T-cell (primary cell): ENCODE measurements around the gene KLF15. TPM values are rescaled to one million over a fixed set of nuclear protein-coding genes. Genes with fewer than 3 reads are reported as not detected.

Source experiments
- ATAC-seq, 4 experiments: fragments of 200-7000 bp in 3 of 4; fragments of 150-1000 bp in 1 of 4; cut with Tn5 transposase; replicated peaks in 1 of 4; 1 replicate in 3 of 4; 2 replicates in 1 of 4; pipeline ENCODE4 v1.10.0; 2021; ENCODE audit warnings: moderate library complexity in 3 of 4, mild to moderate bottlenecking in 2 of 4, moderate number of reproducible peaks in 1 of 4
- CTCF ChIA-PET, 2 donors: fragments of 300-600 bp; sonication (Branson Sonifier 250); formaldehyde crosslinking; loops; one replicate each; lab custom pipeline; 2022; ENCODE audit warnings: antibody characterized with exemption in 2 of 2; lab: Charles Lee
- POLR2A ChIA-PET, 2 donors: fragments of 300-600 bp; sonication (Branson Sonifier 250); formaldehyde crosslinking; loops; one replicate each; lab custom pipeline; 2022; ENCODE audit warnings: antibody characterized with exemption in 2 of 2; lab: Charles Lee
- DNase-seq, 35 experiments: peaks; one replicate each; pipeline versions ENCODE4 v3.0.0 to v3.0.0-alpha.2; 2013 to 2023
- H3K27ac ChIP-seq: one replicate; pipeline ENCODE4 v1.5.1; 2013; ENCODE audit warnings: low read length
- H3K27me3 ChIP-seq, 2 experiments: replicated peaks in 1 of 2; 1 replicate in 1 of 2; 2 replicates in 1 of 2; pipeline versions ENCODE4 v1.6.1 to v1.7.0; 2013; ENCODE audit warnings: low read length in 1 of 2, mixed read lengths in 1 of 2; ENCODE audit not compliant: control insufficient read depth in 2 of 2, insufficient read depth in 2 of 2; ENCODE audit errors: extremely low read depth in 1 of 2
- H3K36me3 ChIP-seq, 2 donors: 1 replicate in 1 of 2; 2 replicates in 1 of 2; pipeline versions ENCODE4 v1.6.1 to v1.7.0; 2013; ENCODE audit warnings: low read length in 1 of 2; ENCODE audit not compliant: control insufficient read depth in 2 of 2, insufficient read depth in 1 of 2; ENCODE audit errors: extremely low read depth in 1 of 2
- H3K4me1 ChIP-seq, 2 experiments: 1 replicate in 1 of 2; 2 replicates in 1 of 2; pipeline versions ENCODE4 v1.6.1 to v1.7.0; 2013; ENCODE audit warnings: low read length in 2 of 2, mixed read lengths in 1 of 2; ENCODE audit not compliant: insufficient read depth in 2 of 2, control insufficient read depth in 1 of 2; ENCODE audit errors: extremely low read depth in 1 of 2
- H3K4me3 ChIP-seq, 2 donors: 1 replicate in 1 of 2; 2 replicates in 1 of 2; pipeline versions ENCODE4 v1.5.1 to v1.7.0; 2013; ENCODE audit warnings: mild to moderate bottlenecking in 2 of 2, low read length in 1 of 2, moderate library complexity in 1 of 2; ENCODE audit not compliant: control insufficient read depth in 1 of 2; ENCODE audit errors: extremely low read depth in 1 of 2
- H3K9me3 ChIP-seq: 2 replicates; pipeline ENCODE4 v1.7.0; 2013
- H3K27ac Mint-ChIP-seq, 2 donors: one replicate each; pipeline ENCODE4 v1.8.0; 2020 to 2021; ENCODE audit warnings: mild to moderate bottlenecking in 2 of 2, mixed read lengths in 2 of 2
- H3K27me3 Mint-ChIP-seq, 2 donors: one replicate each; pipeline ENCODE4 v1.8.0; 2021 to 2022; ENCODE audit warnings: mixed read lengths in 2 of 2
- H3K36me3 Mint-ChIP-seq: one replicate; pipeline ENCODE4 v1.8.0; 2021; ENCODE audit warnings: mixed read lengths
- H3K4me1 Mint-ChIP-seq, 3 donors: one replicate each; pipeline ENCODE4 v1.8.0; 2020 to 2022; ENCODE audit warnings: mixed read lengths in 3 of 3, mild to moderate bottlenecking in 1 of 3
- H3K4me3 Mint-ChIP-seq, 3 donors: one replicate each; pipeline ENCODE4 v1.8.0; 2020 to 2022; ENCODE audit warnings: mild to moderate bottlenecking in 3 of 3, mixed read lengths in 3 of 3, moderate library complexity in 3 of 3
- H3K9me3 Mint-ChIP-seq, 3 donors: one replicate each; pipeline ENCODE4 v1.8.0; 2020 to 2022; ENCODE audit warnings: mixed read lengths in 3 of 3
- WGBS: methylation state at CpG from one replicate; pipeline ENCODE4 v1.1.5; 2013; ENCODE audit warnings: missing lambda C conversion rate; ENCODE audit not compliant: insufficient coverage; 5-methylcytosine and 5-hydroxymethylcytosine counted together
- total RNA-seq, 35 experiments: library from RNA in 6 of 35; stranded (reverse) in 6 of 35; fragments of 120-200 nt in 1 of 35; gene quantifications; one replicate each; pipeline versions ENCODE4 v1.2.1 to v1.2.4 and lab custom pipeline; 2013 to 2026

KLF15 gene
- total RNA-seq, 5 donors from 2014 or later (not counting 1 experiment from before 2014, with no cell fraction given) = 0.26 to 0.75 (median 0.35) TPM

DNA sequence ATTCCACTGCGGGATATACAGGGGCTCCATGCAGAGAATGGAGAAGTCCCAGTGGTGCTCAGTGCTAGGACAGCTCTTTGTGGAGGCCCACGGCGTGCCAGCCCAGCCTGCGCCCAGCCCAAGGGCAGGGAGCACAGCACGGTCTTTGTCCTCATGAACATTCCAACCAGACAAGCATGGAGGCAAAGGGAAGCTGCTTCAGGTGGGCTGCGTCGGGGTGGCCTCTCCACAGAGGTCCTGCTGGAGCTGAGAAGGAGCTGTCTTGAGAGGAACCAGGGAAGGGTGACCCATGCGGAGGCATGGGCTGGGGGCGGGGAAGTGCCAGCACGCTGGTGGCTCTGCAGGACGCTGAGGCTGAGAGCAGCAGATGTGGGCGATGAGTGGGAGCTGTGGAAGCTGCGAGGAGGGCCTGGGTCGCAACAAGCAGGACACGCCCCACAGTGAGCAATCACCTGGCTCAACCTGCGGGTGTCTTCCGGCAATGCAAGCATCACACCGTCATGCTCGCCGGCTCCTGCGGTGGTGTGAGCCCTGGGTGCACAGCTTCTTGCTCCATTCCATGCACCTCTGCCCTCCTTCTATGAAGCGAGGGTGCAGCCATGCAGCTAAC lies 14.0 kb upstream of the KLF15 start:
- ChIA-PET POLR2A (no interaction called here), CTCF (no interaction called here)
- no peak overlapping the region for H3K27ac Mint-ChIP-seq
- no peak for ATAC-seq
- no peaks in the 10 kb centered on the region for H3K36me3 ChIP-seq
- no peak for DNase-seq
- no peaks in the 10 kb centered on the region for H3K4me1 ChIP-seq
- no peaks in the 10 kb centered on the region for H3K9me3 Mint-ChIP-seq
- 90% methylated on average over 21 of the region's 22 CpGs for WGBS
- no peak overlapping the region for H3K4me3 Mint-ChIP-seq
- no peak overlapping the region for H3K4me3 ChIP-seq
- no peak overlapping the region for H3K27ac ChIP-seq
- H3K27me3 ChIP-seq = peaks cover 0 to 23% of the 10 kb centered on the region in 2 experiments
- no peaks in the 10 kb centered on the region for H3K27me3 Mint-ChIP-seq
- H3K36me3 Mint-ChIP-seq = no peaks in the 10 kb centered on the region
- H3K9me3 ChIP-seq = no peaks in the 10 kb centered on the region
- H3K4me1 Mint-ChIP-seq = no peaks in the 10 kb centered on the region

DNA sequence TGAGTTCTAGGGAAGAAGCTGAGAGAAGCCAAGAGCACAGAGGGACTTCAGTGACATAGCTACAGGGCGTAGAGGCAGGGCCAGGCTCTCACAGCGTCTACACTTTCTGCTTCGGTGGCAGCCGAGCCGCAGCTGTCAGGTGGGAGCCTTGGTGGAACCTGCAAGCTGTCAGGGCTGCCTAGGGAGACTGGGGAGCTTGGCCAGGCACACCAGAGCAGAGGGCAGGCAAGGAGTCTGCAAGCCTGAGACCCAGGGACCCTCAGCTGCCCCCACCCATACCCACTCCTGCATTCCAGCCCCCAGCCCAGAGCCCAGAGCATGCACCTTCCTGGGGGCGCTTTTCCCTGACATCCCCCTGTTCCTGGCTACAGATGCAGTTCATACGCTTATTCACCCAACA lies 13.4 kb upstream of the KLF15 start:
- DNase-seq (no peak), ATAC-seq (no peak)
- no peaks in the 10 kb centered on the region for H3K36me3 ChIP-seq
- WGBS = 94% methylated on average over 6 of the region's 7 CpGs
- H3K9me3 ChIP-seq = no peaks in the 10 kb centered on the region
- H3K27ac ChIP-seq = no peak overlapping the region
- no peaks in the 10 kb centered on the region for H3K4me1 ChIP-seq
- Mint-ChIP-seq H3K27ac (no peak overlapping the region), H3K27me3 (no peaks in the 10 kb centered on the region), H3K4me1 (no peaks in the 10 kb centered on the region), H3K36me3 (no peaks in the 10 kb centered on the region), H3K9me3 (no peaks in the 10 kb centered on the region), H3K4me3 (no peak overlapping the region)
- peaks cover 0 to 27% of the 10 kb centered on the region in 2 experiments for H3K27me3 ChIP-seq
- CTCF ChIA-PET = no interaction called here
- POLR2A ChIA-PET = no interaction called here
- H3K4me3 ChIP-seq = no peak overlapping the region

DNA sequence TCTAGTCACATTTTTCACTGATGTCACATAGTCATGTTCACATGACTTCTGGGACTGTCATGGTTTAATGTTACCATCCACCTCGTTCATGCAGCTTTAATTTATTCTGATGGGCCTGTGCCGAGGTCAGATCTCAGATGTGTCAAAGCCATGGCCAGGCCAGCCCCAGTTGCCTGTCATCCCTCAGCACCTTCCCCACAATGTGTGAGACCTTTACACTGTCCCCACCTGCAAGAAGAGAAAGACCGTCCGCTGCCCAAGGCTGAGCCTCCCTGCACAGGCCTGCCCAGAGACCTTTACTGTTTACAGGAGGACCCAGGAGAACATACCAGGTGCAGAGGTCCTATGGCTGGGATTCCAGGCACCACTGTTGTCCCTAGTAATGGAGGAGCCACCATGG lies 12.8 kb upstream of the KLF15 start:
- ATAC-seq = no peak
- H3K36me3 ChIP-seq = no peaks in the 10 kb centered on the region
- 57% methylated on average over 2 of the region's 4 CpGs for WGBS

DNA sequence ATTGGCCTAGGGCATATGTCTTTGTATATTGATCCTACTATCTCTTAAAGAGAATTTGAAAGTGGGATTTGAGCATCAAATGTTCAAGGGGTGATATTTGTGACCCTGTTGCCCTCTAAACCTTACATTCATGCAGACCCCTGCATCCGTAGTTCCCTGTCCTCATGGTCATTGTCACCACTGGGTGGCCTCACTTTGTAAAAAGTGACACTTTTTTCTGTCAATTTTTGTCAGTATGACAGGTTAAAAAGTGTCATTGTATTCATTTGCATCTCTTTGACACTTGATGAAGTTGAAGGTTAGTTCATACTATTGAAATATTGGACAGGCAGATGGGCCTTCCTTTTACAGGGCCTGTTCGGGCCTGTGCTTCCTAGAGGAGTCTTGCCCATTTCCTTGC lies 12.3 kb upstream of the KLF15 start:
- Histone ChIP-seq H3K36me3 (no peaks in the 10 kb centered on the region), H3K27me3 (peaks cover 0 to 30% of the 10 kb centered on the region in 2 experiments), H3K27ac (no peak overlapping the region), H3K9me3 (no peaks in the 10 kb centered on the region), H3K4me1 (no peaks in the 10 kb centered on the region), H3K4me3 (no peak overlapping the region)
- DNase-seq (no peak), ATAC-seq (no peak)
- Mint-ChIP-seq H3K36me3 (no peaks in the 10 kb centered on the region), H3K27ac (no peak overlapping the region), H3K27me3 (peaks cover 0 to 6% of the 10 kb centered on the region in 2 donors), H3K4me1 (no peaks in the 10 kb centered on the region), H3K4me3 (no peak overlapping the region), H3K9me3 (no peaks in the 10 kb centered on the region)
- WGBS = 76% methylated on average over 2 of the region's 2 CpGs
- ChIA-PET CTCF (no interaction called here), POLR2A (no interaction called here)

More for the DNA sequence above, 12.8 kb upstream of the KLF15 start:
- Mint-ChIP-seq H3K4me3 (no peak overlapping the region), H3K27ac (no peak overlapping the region), H3K36me3 (no peaks in the 10 kb centered on the region), H3K4me1 (no peaks in the 10 kb centered on the region), H3K27me3 (peaks cover 0 to under 1% of the 10 kb centered on the region in 2 donors), H3K9me3 (no peaks in the 10 kb centered on the region)
- no peaks in the 10 kb centered on the region for H3K4me1 ChIP-seq
- H3K27ac ChIP-seq = no peak overlapping the region
- H3K27me3 ChIP-seq = peaks cover 0 to 33% of the 10 kb centered on the region in 2 experiments
- no peak overlapping the region for H3K4me3 ChIP-seq
- CTCF ChIA-PET = no interaction called here
- no peak for DNase-seq
- POLR2A ChIA-PET = no interaction called here
- no peaks in the 10 kb centered on the region for H3K9me3 ChIP-seq

DNA sequence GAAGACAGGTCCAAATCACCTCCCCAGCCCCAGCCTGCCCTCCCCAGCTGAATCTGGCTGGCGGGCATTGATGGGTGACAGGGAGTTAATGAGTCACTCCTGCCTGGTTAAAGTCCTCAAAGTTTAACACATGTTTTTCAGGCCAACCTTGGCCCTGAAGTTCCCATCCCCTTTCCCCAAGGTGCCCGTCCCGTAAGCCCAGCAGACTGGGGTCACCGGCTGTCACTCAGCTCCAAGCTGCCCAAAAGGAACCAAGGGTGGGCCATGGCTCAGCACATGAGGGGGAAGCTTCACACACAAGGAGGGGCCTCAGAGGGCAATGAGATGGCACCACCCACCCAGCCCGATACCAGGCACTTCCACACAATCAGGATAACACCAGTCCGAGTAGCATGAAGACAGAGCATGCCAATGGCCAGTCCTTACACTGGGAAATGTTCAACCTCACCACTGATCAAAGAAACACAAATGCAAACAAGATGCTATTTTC lies 10.2 kb upstream of the KLF15 start:
- Mint-ChIP-seq H3K4me1 (no peaks in the 10 kb centered on the region), H3K4me3 (no peak overlapping the region), H3K36me3 (no peaks in the 10 kb centered on the region), H3K9me3 (no peaks in the 10 kb centered on the region), H3K27me3 (peaks cover 2 to 11% of the 10 kb centered on the region in 2 donors), H3K27ac (no peak overlapping the region)
- H3K4me3 ChIP-seq = no peak overlapping the region
- H3K9me3 ChIP-seq = no peaks in the 10 kb centered on the region
- H3K36me3 ChIP-seq = no peaks in the 10 kb centered on the region
- DNase-seq (no peak), ATAC-seq (no peak)
- ChIA-PET CTCF (no interaction called here), POLR2A (interaction anchor here in 1 of 2 donors (0.6 kb wide), 1 partner anchor 974 kb away, joined by 7 read pairs; no protein-coding TSS in a partner anchor)
- H3K27ac ChIP-seq = no peak overlapping the region
- 100% methylated on average over 3 of the region's 6 CpGs for WGBS
- no peaks in the 10 kb centered on the region for H3K4me1 ChIP-seq
- peaks cover 0 to 27% of the 10 kb centered on the region in 2 experiments for H3K27me3 ChIP-seq

DNA sequence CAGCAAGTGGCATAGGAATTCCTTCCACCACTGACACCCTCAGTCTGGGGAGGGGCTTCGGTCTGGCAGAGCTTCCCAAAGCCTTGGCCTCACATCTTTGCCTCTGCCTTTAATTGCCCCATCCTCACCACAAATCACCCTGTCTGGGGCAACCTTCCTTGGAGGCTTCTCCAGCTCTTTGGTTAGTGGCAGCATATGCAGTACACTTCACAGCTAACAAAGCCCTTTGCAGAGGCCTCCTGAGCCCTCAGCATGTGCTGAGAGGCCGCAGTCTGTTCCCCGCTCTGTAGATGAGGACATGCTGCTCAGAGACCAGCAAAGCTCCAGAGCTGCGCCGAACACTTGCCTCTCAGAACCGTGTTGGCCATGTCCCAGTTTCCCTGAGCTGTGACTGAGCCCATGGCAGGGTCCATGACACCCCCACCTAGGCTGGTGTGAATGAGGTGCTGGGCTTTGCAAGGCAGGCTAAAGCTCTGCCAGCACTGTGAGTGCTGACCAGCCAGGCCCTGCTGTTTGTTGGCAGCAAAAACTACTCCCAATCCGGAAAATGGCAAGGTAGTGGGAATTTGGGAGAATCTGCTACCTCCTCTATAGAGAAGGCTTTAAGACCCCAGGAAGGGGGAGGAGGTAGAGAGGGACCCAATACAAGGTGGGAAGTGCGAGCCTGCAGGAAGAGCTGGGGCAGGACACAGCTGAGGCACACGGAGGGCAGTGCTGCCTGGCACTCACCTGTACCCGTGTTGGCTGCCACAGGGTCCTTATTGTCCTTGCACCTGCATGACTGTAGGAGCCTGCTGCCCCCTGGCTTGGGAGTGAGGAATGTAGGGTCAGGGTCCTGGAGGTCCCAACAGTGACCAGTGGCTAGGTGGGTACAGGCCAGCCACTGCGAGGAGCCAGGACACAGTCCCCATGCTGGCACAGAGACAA lies 8.4 kb upstream of the KLF15 start:
- POLR2A ChIA-PET = no interaction called here

More for the DNA sequence above, 8.4 kb upstream of the KLF15 start:
- Mint-ChIP-seq H3K27me3 (peaks cover 12 to 25% of the 10 kb centered on the region in 2 donors), H3K9me3 (no peaks in the 10 kb centered on the region), H3K4me1 (no peaks in the 10 kb centered on the region), H3K4me3 (no peak overlapping the region), H3K36me3 (no peaks in the 10 kb centered on the region), H3K27ac (no peak overlapping the region)
- whole genome bisulfite sequencing = 82% methylated on average over 10 of the region's 11 CpGs
- CTCF ChIA-PET = no interaction called here
- H3K4me3 ChIP-seq = no peak overlapping the region
- peaks cover 0 to 32% of the 10 kb centered on the region in 2 experiments for H3K27me3 ChIP-seq
- H3K27ac ChIP-seq = no peak overlapping the region
- H3K36me3 ChIP-seq = no peaks in the 10 kb centered on the region
- no peak for ATAC-seq
- no peaks in the 10 kb centered on the region for H3K9me3 ChIP-seq
- no peaks in the 10 kb centered on the region for H3K4me1 ChIP-seq
- no peak for DNase-seq
